ENCODE measurements around the gene TBC1D14.

DNA sequence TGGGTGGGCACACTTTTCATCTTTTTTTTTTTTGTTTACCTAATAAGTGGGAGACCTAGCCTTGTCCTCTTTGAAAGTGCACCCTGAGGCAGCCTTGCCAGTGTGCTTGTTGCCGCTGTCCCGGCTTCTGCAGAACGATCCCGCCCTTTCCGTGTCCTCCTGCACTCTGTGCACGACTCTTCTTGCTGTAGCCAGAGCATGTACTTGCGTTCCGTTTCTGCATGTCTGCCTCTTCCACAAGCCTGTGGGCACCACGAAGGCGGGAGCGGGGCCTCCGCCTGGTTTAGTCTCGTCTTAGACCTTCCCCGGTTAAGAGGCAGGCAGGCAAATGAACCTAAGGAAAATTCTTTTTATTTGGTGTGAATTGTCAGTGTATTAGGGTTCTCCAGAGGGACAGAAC lies 32.6 kb upstream of the TBC1D14 start:
- TF ChIP-seq, protein P1, sequence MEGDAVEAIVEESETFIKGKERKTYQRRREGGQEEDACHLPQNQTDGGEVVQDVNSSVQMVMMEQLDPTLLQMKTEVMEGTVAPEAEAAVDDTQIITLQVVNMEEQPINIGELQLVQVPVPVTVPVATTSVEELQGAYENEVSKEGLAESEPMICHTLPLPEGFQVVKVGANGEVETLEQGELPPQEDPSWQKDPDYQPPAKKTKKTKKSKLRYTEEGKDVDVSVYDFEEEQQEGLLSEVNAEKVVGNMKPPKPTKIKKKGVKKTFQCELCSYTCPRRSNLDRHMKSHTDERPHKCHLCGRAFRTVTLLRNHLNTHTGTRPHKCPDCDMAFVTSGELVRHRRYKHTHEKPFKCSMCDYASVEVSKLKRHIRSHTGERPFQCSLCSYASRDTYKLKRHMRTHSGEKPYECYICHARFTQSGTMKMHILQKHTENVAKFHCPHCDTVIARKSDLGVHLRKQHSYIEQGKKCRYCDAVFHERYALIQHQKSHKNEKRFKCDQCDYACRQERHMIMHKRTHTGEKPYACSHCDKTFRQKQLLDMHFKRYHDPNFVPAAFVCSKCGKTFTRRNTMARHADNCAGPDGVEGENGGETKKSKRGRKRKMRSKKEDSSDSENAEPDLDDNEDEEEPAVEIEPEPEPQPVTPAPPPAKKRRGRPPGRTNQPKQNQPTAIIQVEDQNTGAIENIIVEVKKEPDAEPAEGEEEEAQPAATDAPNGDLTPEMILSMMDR (IDR thresholded peaks at IDR 0.05 in 2 of 3, conservative IDR thresholded peaks at IDR 0.05 in 1 of 3; ENCODE audit: control insufficient read depth in 2 of 3, extremely low read depth in 1 of 3, insufficient read depth in 1 of 3, low read depth in 3 of 3, low read length in 3 of 3) = no peak
- TF ChIP-seq NFIC (IDR thresholded peaks at IDR 0.05; ENCODE audit: low read depth, low read length) = no peak
- no peak for TF ChIP-seq MYC (IDR thresholded peaks at IDR 0.05; ENCODE audit: insufficient read depth, insufficient read length, insufficient replicate concordance, low read length, severe bottlenecking)
- TF ChIP-seq GABPA (IDR thresholded peaks at IDR 0.05; ENCODE audit: low read depth) = no peak
- TF ChIP-seq BHLHE40 (IDR thresholded peaks at IDR 0.05; ENCODE audit: borderline replicate concordance in 1 of 2, low read depth in 2 of 2, low read length in 1 of 2) = no peak
- TF ChIP-seq EP300 (IDR thresholded peaks at IDR 0.05; ENCODE audit: borderline replicate concordance in 1 of 2, control insufficient read depth in 1 of 2, low read depth in 2 of 2, low read length in 2 of 2) = no peak
